ENCODE results near the gene PCDHGB1. TPM values are rescaled to one million over a fixed set of nuclear protein-coding genes. Genes with fewer than 3 reads are reported as not detected.
"Not testable (repeated sequence)": the region's sequence is repeated elsewhere in the genome, so short reads cannot be mapped to it uniquely, and the experiment has no call there.

Gene PCDHGB1
- total RNA-seq, 2 experiments from 2014 or later, result not detected

- DNase-seq; H3K27ac Mint-ChIP-seq; H3K4me1 Mint-ChIP-seq; H3K36me3 Mint-ChIP-seq; H3K4me3 Mint-ChIP-seq; POLR2A ChIA-PET; ATAC-seq (ENCODE audit: low read depth): not testable (repeated sequence)
- peaks cover 16% of the 10 kb centered on the region for H3K9me3 Mint-ChIP-seq
- peaks cover 62% of the 10 kb centered on the region for H3K27me3 Mint-ChIP-seq
These were observed 17.3 kb upstream of the PCDHGB1 start for GRCh38 chr5:141332571-141332970.

DNA sequence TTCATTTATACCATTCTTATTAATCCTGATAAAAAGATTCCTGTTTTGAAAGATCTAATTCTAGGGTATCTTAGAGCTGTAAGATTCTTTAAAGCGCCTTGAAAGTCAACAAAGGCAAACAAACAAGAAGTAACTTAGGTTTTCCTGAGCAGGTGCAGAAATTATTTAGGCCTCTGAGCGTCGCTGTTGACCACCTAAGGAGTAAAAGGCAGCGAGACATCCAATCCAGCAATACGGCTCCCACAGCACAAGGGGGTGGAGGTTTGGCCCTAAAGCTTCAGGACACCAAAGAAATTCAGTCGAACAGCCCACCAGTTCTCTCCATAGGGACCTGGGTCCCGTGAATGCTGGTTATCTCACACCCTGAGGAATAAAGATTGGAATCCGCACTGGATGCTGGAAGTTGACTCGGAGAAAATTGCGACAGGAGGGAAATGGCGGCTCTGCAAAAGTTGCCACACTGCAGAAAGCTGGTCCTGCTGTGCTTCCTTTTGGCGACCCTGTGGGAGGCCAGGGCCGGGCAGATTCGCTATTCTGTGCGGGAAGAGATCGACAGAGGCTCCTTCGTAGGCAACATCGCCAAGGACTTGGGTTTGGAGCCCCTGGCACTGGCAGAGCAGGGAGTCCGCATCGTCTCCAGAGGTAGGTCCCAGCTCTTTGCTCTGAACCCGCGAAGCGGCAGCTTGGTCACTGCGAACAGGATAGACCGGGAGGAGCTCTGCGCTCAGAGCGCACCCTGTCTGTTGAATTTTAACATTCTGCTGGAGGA, 11.2 kb upstream of the PCDHGB1 start, which contains the start of gene PCDHGA2:
Gene PCDHGA2, plus strand, starts transcription at position 223 of the 769 bp plus-strand sequence.
- Mint-ChIP-seq H3K9me3 (peaks cover 15% of the 10 kb centered on the region), H3K27me3 (peaks cover 60% of the 10 kb centered on the region), H3K36me3 (peaks cover 4% of the 10 kb centered on the region), H3K4me3 (peak within 1 kb of the TSS; percentile 28), H3K27ac (no peak within 1 kb of the TSS), H3K4me1 (peaks cover 3% of the 10 kb centered on the region)
- POLR2A ChIA-PET, result interaction anchor here (0.6 to 1.3 kb wide), 3 partner anchors 9 to 115 kb away, joined by 3 to 4 read pairs (median 3); partner anchors contain the start of gene PCDHB14
- DNase-seq (no peak), ATAC-seq (ENCODE audit: low read depth) (no peak)

GRCh38 chr5:141340781-141341354, 9.0 kb upstream of the PCDHGB1 start:
- POLR2A ChIA-PET; H3K36me3 Mint-ChIP-seq; H3K4me3 Mint-ChIP-seq; DNase-seq; H3K4me1 Mint-ChIP-seq; ATAC-seq (ENCODE audit: low read depth); H3K27ac Mint-ChIP-seq: not testable (repeated sequence)
- peaks cover 20% of the 10 kb centered on the region for H3K9me3 Mint-ChIP-seq
- peaks cover 46% of the 10 kb centered on the region for H3K27me3 Mint-ChIP-seq

DNA sequence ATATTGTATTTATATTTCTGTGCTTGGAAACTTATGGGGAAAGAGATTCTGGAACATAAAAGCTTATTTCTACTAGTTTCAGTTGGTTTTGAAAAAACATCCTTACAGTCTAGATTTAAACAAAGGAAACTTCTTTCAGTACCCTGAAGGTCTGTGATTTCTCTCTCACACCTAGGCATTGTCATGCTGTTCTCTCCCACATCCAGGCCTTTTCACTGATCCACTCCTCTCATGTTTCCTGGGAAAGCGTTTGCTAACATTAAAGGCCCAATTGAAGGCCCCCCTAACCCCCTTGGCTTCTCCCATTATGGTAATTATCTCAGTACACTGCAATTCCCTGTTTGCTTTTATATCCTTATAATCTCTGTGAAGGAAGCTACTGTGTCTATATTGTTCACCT, 7.1 kb upstream of the PCDHGB1 start:
- ATAC-seq (ENCODE audit: low read depth), result no peak
- H3K4me3 Mint-ChIP-seq, result no peak overlapping the region
- peaks cover 25% of the 10 kb centered on the region for H3K9me3 Mint-ChIP-seq
- peaks cover 4% of the 10 kb centered on the region for H3K36me3 Mint-ChIP-seq
- POLR2A ChIA-PET, result no interaction called here
- DNase-seq, result no peak
- H3K27me3 Mint-ChIP-seq, result peaks cover 48% of the 10 kb centered on the region
- H3K4me1 Mint-ChIP-seq, result peaks cover 3% of the 10 kb centered on the region
- no peak overlapping the region for H3K27ac Mint-ChIP-seq

DNA sequence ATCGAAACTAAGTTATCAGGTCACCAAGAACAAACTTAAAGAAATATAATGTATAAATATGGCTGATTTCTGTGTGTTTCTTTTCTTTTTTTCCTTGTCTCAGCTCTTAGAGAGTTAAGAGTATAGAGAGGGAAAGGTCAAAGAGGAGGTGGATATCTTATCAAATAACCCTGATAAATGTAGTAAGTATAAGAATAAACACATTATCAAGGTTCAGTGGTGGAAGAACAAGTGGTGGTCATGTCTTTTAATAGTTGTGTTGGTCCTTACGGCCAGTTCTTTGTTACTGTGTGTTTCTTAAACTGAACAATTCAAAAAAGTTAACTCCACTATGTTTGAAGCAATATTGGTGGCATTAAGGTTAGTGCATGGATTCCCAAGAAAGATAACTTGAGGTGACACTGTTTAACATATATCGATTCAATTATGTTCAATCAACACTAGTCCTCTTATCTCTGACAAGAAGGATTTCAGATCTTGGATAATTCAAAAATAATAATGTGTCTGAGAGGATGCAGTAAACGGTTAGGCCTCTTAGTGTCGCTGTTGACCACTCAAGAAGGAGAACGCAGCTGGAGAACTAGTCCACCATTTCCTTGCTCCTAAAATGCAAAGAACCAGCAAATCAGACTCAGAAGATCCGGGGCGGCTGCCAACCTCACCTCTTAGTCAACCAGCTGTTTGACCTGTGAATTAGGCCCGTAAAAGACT, 6.5 kb upstream of the PCDHGB1 start, which contains the start of gene PCDHGA3:
Gene PCDHGA3, plus strand, starts transcription at position 588 of the 711 bp plus-strand sequence. CDS start 205 bp downstream, outside the sequence.
- Mint-ChIP-seq H3K9me3 (peaks cover 20% of the 10 kb centered on the region), H3K4me1 (peaks cover 3% of the 10 kb centered on the region), H3K27me3 (peaks cover 42% of the 10 kb centered on the region), H3K4me3 (peak within 1 kb of the TSS; percentile 62), H3K36me3 (peaks cover 4% of the 10 kb centered on the region), H3K27ac (no peak within 1 kb of the TSS)
- DNase-seq, result no peak
- POLR2A ChIA-PET, result no interaction called here
- ATAC-seq (ENCODE audit: low read depth), result no peak

- Mint-ChIP-seq H3K27ac (no peak overlapping the region), H3K4me1 (peaks cover 1% of the 10 kb centered on the region), H3K4me3 (peak overlapping the region; percentile 62), H3K9me3 (peaks cover 19% of the 10 kb centered on the region), H3K27me3 (peaks cover 37% of the 10 kb centered on the region), H3K36me3 (peaks cover 4% of the 10 kb centered on the region)
- no peak for DNase-seq
- no peak for ATAC-seq (ENCODE audit: low read depth)
- POLR2A ChIA-PET, result no interaction called here
These were observed 5.9 kb upstream of the PCDHGB1 start for GRCh38 chr5:141343953-141344463.

DNA sequence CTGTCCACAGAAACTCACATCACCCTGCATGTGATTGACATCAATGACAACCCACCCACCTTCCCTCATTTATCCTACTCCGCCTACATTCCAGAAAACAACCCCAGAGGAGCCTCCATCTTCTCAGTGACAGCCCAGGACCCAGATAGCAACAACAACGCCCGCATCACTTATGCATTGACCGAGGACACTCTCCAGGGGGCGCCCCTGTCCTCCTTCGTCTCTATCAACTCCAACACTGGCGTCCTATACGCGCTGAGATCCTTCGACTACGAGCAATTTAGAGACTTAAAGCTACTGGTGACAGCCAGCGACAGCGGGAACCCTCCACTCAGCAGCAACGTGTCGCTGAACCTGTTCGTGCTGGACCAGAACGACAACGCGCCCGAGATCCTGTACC, 4.6 kb upstream of the PCDHGB1 start:
- DNase-seq, result no peak
- ATAC-seq (ENCODE audit: low read depth), result no peak
- Mint-ChIP-seq H3K27ac (peak overlapping the region; percentile 6), H3K4me1 (peaks cover 1% of the 10 kb centered on the region), H3K27me3 (peaks cover 39% of the 10 kb centered on the region), H3K36me3 (peaks cover 2% of the 10 kb centered on the region), H3K4me3 (no peak overlapping the region), H3K9me3 (peaks cover 16% of the 10 kb centered on the region)
- POLR2A ChIA-PET, result no interaction called here

DNA sequence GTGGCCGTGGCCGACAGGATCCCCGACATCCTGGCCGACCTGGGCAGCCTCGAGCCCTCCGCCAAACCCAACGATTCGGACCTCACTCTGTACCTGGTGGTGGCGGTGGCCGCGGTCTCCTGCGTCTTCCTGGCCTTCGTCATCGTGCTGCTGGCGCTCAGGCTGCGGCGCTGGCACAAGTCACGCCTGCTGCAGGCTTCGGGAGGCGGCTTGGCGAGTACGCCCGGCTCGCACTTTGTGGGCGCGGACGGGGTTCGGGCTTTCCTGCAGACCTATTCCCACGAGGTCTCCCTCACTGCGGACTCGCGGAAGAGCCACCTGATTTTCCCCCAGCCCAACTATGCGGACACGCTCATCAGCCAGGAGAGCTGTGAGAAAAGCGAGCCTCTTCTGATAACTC, 3.9 kb upstream of the PCDHGB1 start:
- H3K27ac Mint-ChIP-seq; POLR2A ChIA-PET; H3K4me3 Mint-ChIP-seq; H3K4me1 Mint-ChIP-seq; ATAC-seq (ENCODE audit: low read depth); DNase-seq; H3K36me3 Mint-ChIP-seq: not testable (repeated sequence)
- Mint-ChIP-seq H3K27me3 (peaks cover 38% of the 10 kb centered on the region), H3K9me3 (peaks cover 16% of the 10 kb centered on the region)

GRCh38 chr5:141351591-141351990, 1.7 kb downstream of the PCDHGB1 start:
- ATAC-seq (ENCODE audit: low read depth), result no peak
- Mint-ChIP-seq H3K4me3 (no peak overlapping the region), H3K9me3 (peaks cover 16% of the 10 kb centered on the region)

GRCh38 chr5:141354900-141355469, 5.1 kb downstream of the PCDHGB1 start, which contains the start of gene PCDHGA4:
Gene PCDHGA4 (plus strand): TSS chr5:141355021. CDS start chr5:141355108, 87 bp downstream.
- Mint-ChIP-seq H3K4me1 (peaks cover 1% of the 10 kb centered on the region), H3K27me3 (peaks cover 42% of the 10 kb centered on the region), H3K4me3 (no peak within 1 kb of the TSS), H3K27ac (no peak within 1 kb of the TSS), H3K36me3 (peaks cover 2% of the 10 kb centered on the region), H3K9me3 (peaks cover 13% of the 10 kb centered on the region)
- ATAC-seq (ENCODE audit: low read depth), result no peak
- POLR2A ChIA-PET, result no interaction called here
- no peak for DNase-seq

More at GRCh38 chr5:141351591-141351990, 1.7 kb downstream of the PCDHGB1 start:
- DNase-seq, result no peak
- Mint-ChIP-seq H3K4me1 (no peaks in the 10 kb centered on the region), H3K36me3 (peaks cover 2% of the 10 kb centered on the region), H3K27me3 (peaks cover 43% of the 10 kb centered on the region), H3K27ac (no peak overlapping the region)
- POLR2A ChIA-PET, result no interaction called here

DNA sequence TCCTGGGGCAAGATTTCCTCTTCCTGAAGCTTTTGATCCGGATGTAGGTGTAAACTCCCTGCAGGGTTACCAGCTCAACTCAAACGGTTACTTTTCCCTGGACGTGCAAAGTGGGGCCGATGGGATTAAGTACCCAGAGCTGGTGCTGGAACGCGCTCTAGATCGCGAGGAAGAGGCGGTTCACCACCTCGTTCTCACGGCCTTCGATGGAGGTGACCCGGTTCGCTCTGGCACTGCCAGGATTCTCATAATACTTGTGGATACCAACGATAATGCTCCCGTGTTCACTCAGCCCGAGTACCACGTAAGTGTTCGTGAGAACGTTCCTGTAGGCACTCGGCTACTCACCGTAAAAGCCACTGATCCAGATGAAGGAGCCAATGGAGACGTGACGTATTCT, 5.7 kb downstream of the PCDHGB1 start:
- H3K9me3 Mint-ChIP-seq, result peaks cover 14% of the 10 kb centered on the region
- peaks cover 2% of the 10 kb centered on the region for H3K36me3 Mint-ChIP-seq
- H3K27ac Mint-ChIP-seq, result no peak overlapping the region
- no peak for DNase-seq
- peaks cover 44% of the 10 kb centered on the region for H3K27me3 Mint-ChIP-seq
- no peak overlapping the region for H3K4me3 Mint-ChIP-seq
- POLR2A ChIA-PET, result no interaction called here
- no peak for ATAC-seq (ENCODE audit: low read depth)
- peaks cover 1% of the 10 kb centered on the region for H3K4me1 Mint-ChIP-seq

- H3K9me3 Mint-ChIP-seq, result peaks cover 19% of the 10 kb centered on the region
- H3K4me3 Mint-ChIP-seq, result no peak overlapping the region
These were observed 6.2 kb downstream of the PCDHGB1 start for GRCh38 chr5:141356133-141356532.

GRCh38 chr5:141356950-141357349, 7.1 kb downstream of the PCDHGB1 start:
- ATAC-seq (ENCODE audit: low read depth), result no peak
- POLR2A ChIA-PET, result no interaction called here

More at GRCh38 chr5:141356133-141356532, 6.2 kb downstream of the PCDHGB1 start:
- no peak for DNase-seq
- POLR2A ChIA-PET, result no interaction called here
- H3K4me1 Mint-ChIP-seq, result peaks cover 1% of the 10 kb centered on the region
- peaks cover 49% of the 10 kb centered on the region for H3K27me3 Mint-ChIP-seq
- H3K27ac Mint-ChIP-seq, result no peak overlapping the region
- H3K36me3 Mint-ChIP-seq, result peaks cover 4% of the 10 kb centered on the region
- no peak for ATAC-seq (ENCODE audit: low read depth)

More at GRCh38 chr5:141356950-141357349, 7.1 kb downstream of the PCDHGB1 start:
- Mint-ChIP-seq H3K4me3 (no peak overlapping the region), H3K4me1 (peaks cover 1% of the 10 kb centered on the region), H3K36me3 (peaks cover 7% of the 10 kb centered on the region), H3K27ac (no peak overlapping the region), H3K9me3 (peaks cover 22% of the 10 kb centered on the region), H3K27me3 (peaks cover 53% of the 10 kb centered on the region)
- DNase-seq, result no peak

All from activated naive CD8-positive, alpha-beta T cell treated with anti-CD3 and anti-CD28 coated beads, Interleukin-2, amount 10 ng/mL, durations not matched to agents 7 days and 5 days (primary cell).